Activated CD4-positive, CD25-positive, alpha-beta regulatory T cell (primary cell): Measurements from ENCODE around the gene FCMR.

ENCODE experiments used
- DNase-seq, 4 experiments: peaks; one replicate each; lab custom pipeline; 2025; lab: John Stamatoyannopoulos, UW

Gene FCMR

GRCh38 chr1:206951318-206952100 lies 29.8 kb upstream of the FCMR start:
- no peak for DNase-seq

DNA sequence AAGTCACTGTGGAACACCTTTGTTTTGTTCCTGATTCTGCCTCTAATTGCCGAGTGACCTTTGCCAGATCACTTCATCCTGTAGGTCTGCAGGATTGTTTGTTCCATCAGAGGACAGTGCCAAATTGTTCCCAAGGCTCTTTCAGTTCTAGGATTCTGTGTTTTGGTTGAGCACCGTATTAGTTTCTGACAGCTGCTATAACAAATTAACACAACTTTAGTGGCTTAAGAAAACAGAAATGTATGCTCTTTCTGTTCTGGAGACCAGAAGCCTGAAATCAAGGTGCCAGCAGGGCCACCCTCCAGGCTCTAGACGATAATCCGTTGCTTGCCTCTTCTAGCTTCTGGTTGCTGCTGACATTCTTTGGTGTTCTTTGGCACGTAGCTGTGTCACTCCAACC lies 27.9 kb upstream of the FCMR start:
- DNase-seq: no peak

DNA sequence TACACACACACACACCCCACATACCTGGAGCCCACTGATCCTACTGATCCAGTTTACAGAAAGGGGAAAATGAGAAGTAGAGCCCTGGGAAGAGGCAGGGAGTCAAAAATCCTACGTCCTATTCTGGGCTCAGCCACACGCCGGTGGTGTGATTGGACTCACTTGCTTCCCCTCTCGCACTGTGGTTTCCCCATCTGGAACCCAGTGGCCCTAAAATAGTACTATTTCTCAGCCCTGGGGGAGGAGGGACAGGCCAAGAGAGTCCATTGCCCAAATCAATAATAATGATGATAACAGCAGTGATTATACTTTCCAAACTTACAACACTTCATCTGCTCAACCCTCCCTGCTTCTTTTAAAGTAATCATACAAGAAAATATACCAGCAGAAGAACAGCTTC lies 27.5 kb upstream of the FCMR start:
- no peak for DNase-seq

DNA sequence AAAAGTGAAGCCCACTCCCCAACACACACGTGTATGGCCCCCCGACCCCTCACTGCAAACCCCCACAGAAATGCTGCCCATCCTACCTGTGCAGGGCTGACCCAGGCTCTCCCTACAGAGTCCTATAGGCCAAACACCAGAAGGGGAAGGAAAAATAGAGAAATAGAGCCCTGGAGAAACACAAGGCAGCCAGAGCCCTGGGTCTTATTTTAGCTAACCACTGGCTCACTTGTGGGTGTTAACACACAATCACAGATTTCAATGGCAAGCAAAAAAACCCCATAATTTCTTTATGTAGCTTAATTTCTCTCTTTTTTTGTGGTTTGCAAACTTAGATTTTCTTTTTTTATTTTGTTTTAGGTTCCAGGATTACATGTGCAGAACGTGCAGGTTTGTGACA lies 25.5 kb upstream of the FCMR start:
- DNase-seq: no peak

DNA sequence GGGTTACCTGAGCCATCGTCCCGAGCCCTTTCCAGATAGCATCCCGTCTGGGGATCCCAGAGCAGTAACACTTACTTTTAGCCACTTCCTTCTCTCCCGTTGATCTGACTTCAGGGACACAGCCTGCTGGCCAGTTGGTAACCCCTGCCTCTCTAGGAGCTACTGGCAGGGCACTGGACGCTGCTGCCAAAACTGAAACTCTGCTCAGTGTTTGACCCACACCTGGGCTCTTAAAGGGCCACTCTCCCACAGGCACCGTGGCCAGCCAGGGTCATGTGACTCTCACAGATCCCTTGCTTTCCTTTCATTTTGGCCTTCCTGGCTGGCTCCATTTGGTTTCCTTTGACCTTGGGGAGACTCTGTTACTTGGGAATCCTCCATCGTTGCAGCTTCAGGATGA lies 24.5 kb upstream of the FCMR start, which contains the start of gene PIGR:
Gene PIGR, minus strand, starts transcription at position 206 of the 400 bp plus-strand sequence. CDS start 5,935 bp downstream, outside the sequence.
- DNase-seq: no peak

- no peak for DNase-seq
These were observed 24.0 kb upstream of the FCMR start for GRCh38 chr1:206945779-206946178.

GRCh38 chr1:206944703-206945102 lies 23.0 kb upstream of the FCMR start:
- DNase-seq: no peak

- DNase-seq: no peak
These were observed 20.2 kb upstream of the FCMR start for GRCh38 chr1:206941766-206942418.

- DNase-seq: no peak
These were observed 18.8 kb upstream of the FCMR start for GRCh38 chr1:206940588-206940936.

GRCh38 chr1:206939841-206940587 lies 18.3 kb upstream of the FCMR start:
- DNase-seq: no peak

GRCh38 chr1:206939131-206939530 lies 17.4 kb upstream of the FCMR start:
- DNase-seq: no peak

DNA sequence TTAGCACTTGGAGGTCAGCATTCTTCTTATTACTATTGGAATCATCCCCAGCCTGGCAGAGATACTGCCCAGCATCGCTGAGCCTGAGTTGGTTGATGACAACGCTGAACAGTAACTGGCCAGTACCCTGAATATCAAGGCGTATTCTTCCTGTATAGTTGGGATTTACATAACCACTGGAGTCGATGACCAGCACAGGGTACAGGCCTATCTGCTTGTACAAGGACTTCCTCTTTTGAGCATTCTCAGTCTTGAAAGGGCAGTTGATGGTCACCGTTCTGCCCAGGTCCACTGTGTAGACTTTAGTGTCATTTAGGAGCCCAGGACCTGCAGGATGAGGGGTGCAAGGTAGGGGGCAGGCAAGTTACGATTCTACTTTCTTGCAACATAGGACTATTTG lies 15.7 kb upstream of the FCMR start:
- no peak for DNase-seq

DNA sequence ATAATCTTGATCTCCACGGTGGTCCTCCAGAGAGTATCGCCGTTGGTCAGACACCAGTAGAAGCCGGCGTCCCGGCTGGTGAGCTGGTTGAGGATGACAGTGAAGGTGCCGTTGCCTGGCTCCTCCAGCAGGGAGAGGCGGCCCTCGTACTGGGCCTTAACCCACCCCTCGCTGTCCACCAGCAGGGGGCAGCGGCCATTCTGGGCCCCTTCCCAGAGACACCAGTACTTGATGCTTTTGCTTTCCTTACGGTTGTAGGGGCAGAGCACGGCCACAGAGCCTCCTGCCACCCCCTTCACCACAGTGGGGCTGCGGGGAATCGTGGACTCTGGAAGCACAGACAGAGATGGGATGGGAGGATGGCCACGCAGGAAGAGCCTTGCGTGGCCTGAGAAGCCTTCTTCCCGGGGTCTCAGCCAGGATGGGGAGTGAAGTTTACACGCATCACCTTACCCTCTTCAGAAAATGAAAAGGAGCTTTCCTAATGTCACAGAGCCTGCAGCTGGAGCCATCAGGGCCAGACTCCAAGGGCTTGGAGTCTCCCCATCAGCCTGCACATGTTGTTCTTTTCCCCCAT lies 13.8 kb upstream of the FCMR start:
- DNase-seq: peak in 2 of 4 experiments; percentile 10 to 28

DNA sequence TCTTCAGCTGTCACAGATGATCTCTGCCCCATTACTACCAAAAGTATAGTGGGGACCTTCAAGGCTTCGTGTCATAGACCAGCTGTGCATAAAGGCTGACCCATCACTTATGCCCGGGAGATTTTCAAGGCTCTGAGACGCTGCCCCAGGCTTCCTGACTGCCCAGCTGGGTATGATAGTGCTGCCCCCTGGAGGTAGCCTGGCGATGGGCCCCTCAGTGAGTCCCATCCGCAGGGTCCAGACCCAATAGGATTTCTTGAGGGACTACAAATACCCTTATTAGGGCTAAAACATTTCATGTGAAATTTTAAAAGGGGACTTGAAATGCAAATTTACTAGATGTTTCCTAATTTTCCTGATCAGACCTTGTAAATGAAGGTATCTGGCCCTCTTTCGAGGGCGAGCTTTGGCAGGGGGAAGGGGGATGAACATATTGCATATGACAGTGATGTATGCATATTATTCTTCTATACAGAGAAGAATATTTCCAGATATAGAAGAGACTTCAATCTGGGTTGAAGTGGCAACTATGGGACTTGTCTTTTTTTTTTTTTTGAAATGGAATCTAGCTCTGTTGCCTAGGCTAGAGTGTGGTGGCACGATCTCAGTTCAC lies 11.7 kb upstream of the FCMR start:
- DNase-seq: peak; percentile 55 to 69 (median 63)

DNA sequence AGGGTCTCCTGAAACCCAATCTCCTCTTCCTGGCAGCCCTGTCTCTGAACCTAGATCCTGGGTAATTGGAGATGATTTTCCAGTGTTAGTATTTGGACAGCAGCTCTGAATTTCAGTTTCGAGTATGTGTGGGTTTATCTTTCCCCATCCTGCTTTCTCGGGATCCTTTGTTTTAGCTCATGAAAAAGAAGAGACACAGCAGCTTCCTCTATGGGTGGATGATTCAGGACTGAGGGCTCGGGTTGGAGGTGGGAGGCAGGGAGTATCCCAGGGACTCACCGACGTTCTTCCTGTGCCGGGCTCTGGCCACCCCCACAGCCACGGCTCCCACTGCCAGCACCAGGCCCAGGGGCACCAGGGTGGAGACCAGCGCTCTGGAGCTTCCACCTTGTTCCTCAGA lies 10.4 kb upstream of the FCMR start:
- DNase-seq: no peak

- no peak for DNase-seq
These were observed 10.0 kb upstream of the FCMR start for GRCh38 chr1:206931709-206932108.

GRCh38 chr1:206930210-206930798 lies 8.6 kb upstream of the FCMR start:
- DNase-seq: peak in 1 of 4 experiments; percentile 11

GRCh38 chr1:206929524-206929923 lies 7.8 kb upstream of the FCMR start:
- no peak for DNase-seq

DNA sequence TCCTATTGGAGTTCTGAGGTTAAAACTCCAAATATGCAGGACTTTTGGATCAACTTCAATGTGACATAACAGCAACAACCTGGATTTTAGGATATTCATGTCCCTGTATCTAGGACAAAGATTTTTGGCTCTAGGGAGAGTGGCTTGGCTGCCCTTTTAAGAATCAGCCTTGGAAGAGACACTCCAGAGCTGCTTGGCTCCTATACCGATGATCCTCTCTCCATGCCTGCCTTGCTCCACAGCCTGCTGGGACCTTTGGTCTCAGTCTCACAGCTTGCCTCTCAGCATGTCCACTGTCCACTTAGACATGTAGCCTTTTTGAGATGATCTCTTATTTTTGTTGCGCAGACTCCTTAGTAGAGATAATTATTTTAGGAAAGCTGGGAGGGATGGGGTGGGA lies 4.5 kb upstream of the FCMR start:
- DNase-seq: no peak

GRCh38 chr1:206925106-206925736 lies 3.5 kb upstream of the FCMR start:
- DNase-seq: peak in 3 of 4 experiments; percentile 18 to 28 (median 18)

DNA sequence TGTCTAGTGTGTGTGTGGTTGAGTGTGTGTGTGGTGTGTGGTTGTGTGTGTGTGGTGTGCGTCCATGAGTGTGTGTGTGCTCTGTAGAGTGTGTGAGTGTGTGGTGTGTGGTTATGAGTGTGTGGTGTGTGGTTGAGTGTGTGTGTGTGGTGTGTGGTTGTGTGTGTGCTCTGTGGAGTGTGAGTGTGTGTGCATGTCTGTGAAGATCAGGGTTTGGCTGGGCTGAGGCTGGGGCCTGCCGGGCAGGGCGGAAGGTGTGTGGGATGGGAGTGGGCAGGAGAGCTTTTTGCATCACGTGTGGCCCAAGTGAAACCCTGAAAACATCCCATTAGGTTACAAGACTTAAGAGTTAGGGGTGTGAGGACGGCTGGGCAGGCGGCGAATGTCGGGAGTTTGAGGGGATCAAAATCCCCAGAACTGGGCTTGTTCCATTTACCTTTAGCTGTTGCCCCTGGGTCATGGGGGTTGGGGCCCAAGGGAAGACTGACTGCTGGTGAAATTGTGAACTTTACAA lies 2.9 kb upstream of the FCMR start:
- DNase-seq: no peak
